Activated CD4-positive, alpha-beta T cell treated with anti-CD3 and anti-CD28 coated beads, Interleukin-2, amount 50 U/mL, for 16 hours (primary cell): ENCODE data around the gene NACAD.

ENCODE experiments used
- DNase-seq: peaks from one replicate; pipeline ENCODE4 v3.0.0-alpha.2; 2020

NACAD gene

GRCh38 chr7:45073786-45074527 is 14.8 kb downstream of the NACAD start:
- no peak for DNase-seq

GRCh38 chr7:45073031-45073785 is 15.6 kb downstream of the NACAD start:
- DNase-seq, result no peak

GRCh38 chr7:45072131-45073030 is 16.4 kb downstream of the NACAD start:
- DNase-seq, result no peak

GRCh38 chr7:45071528-45071927 is 17.2 kb downstream of the NACAD start:
- no peak for DNase-seq

GRCh38 chr7:45070254-45070642 is 18.5 kb downstream of the NACAD start:
- no peak for DNase-seq

GRCh38 chr7:45069444-45070253 is 19.1 kb downstream of the NACAD start:
- no peak for DNase-seq

- DNase-seq, result no peak
Measured at GRCh38 chr7:45068236-45069023, 20.3 kb downstream of the NACAD start.

GRCh38 chr7:45067582-45067981 is 21.2 kb downstream of the NACAD start:
- DNase-seq, result no peak

- DNase-seq, result no peak
Measured at GRCh38 chr7:45066409-45066808, 22.4 kb downstream of the NACAD start.

- DNase-seq, result no peak
Measured at GRCh38 chr7:45065031-45065995, 23.5 kb downstream of the NACAD start.

GRCh38 chr7:45064047-45064725 is 24.6 kb downstream of the NACAD start:
- no peak for DNase-seq

GRCh38 chr7:45061806-45062425 is 26.9 kb downstream of the NACAD start:
- DNase-seq, result no peak

- no peak for DNase-seq
Measured at GRCh38 chr7:45061352-45061751, 27.4 kb downstream of the NACAD start.

- no peak for DNase-seq
Measured at GRCh38 chr7:45060295-45060694, 28.5 kb downstream of the NACAD start.

- DNase-seq, result no peak
Measured at GRCh38 chr7:45057878-45058277, 30.9 kb downstream of the NACAD start.

GRCh38 chr7:45055594-45056219 is 33.1 kb downstream of the NACAD start:
- no peak for DNase-seq

GRCh38 chr7:45055016-45055415 is 33.8 kb downstream of the NACAD start:
- DNase-seq, result no peak

- no peak for DNase-seq
Measured at GRCh38 chr7:45054442-45054841, 34.3 kb downstream of the NACAD start.

GRCh38 chr7:45053941-45054340 is 34.8 kb downstream of the NACAD start:
- DNase-seq, result no peak
